Neural progenitor cell (in vitro differentiated cells): Measurements from ENCODE around the gene DNLZ.

Source experiments
- CTCF ChIP-seq: fragments of 200-600 bp; sonication (generic); IDR thresholded peaks from 2 replicates; pipeline ENCODE4 v1.5.1; 2017; ENCODE audit warnings: antibody characterized with exemption, mild to moderate bottlenecking
- EZH2 ChIP-seq: fragments of 200-600 bp; sonication (generic); IDR thresholded peaks from 2 replicates; pipeline ENCODE4 v1.6.1; 2017; ENCODE audit warnings: antibody characterized with exemption, mild to moderate bottlenecking, moderate library complexity

GRCh38 chr9:136391737-136392537 lies 28.4 kb upstream of the DNLZ start:
- TF ChIP-seq CTCF (no peak), EZH2 (no peak)
